ENCODE results near the gene ARHGAP24.

DNA sequence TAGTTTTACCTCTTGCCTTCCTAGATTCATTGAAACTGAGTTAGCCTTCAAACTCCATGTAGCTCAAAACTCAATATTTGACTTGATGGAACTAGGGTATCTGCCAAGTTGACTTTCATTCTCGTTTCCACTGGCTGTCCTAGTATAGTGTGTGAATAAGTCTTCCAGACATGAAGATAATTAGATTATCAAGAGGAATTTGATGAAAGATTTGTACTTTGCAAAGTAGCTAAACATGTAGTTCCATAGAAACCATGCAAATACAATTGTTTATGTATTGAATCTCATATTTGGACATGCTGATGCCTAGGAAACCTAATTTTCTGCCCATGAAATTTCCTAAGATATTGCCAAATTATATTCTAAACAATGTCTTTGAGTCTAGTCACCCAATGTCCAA, 297.5 kb downstream of the ARHGAP24 start:
- TF ChIP-seq, protein P1, sequence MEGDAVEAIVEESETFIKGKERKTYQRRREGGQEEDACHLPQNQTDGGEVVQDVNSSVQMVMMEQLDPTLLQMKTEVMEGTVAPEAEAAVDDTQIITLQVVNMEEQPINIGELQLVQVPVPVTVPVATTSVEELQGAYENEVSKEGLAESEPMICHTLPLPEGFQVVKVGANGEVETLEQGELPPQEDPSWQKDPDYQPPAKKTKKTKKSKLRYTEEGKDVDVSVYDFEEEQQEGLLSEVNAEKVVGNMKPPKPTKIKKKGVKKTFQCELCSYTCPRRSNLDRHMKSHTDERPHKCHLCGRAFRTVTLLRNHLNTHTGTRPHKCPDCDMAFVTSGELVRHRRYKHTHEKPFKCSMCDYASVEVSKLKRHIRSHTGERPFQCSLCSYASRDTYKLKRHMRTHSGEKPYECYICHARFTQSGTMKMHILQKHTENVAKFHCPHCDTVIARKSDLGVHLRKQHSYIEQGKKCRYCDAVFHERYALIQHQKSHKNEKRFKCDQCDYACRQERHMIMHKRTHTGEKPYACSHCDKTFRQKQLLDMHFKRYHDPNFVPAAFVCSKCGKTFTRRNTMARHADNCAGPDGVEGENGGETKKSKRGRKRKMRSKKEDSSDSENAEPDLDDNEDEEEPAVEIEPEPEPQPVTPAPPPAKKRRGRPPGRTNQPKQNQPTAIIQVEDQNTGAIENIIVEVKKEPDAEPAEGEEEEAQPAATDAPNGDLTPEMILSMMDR (conservative IDR thresholded peaks at IDR 0.05) = no peak
- TF ChIP-seq ZFX (IDR thresholded peaks at IDR 0.05) = no peak
